SK-N-SH (cell line): ENCODE measurements around the gene CELF2. TPM values are rescaled to one million over a fixed set of nuclear protein-coding genes. Genes with fewer than 3 reads are reported as not detected.

Source experiments
- CTCF ChIA-PET: fragments of 300-600, 350-600 bp; formaldehyde crosslinking; extraction: SDS; loops from one replicate; lab custom pipeline; 2021; lab: Yijun Ruan, JAX
- POLR2A ChIA-PET: fragments of 350-600 bp; sonication (Branson Sonifier 250); formaldehyde crosslinking; extraction: SDS; loops from one replicate; lab custom pipeline; 2020; ENCODE audit warnings: antibody characterized with exemption, inconsistent platforms; lab: Yijun Ruan, JAX
- DNase-seq: peaks from one replicate; pipeline ENCODE4 v3.0.0; 2012
- H2AFZ ChIP-seq: fragments of 200-600 bp; sonication (generic); 2 replicates; pipeline ENCODE4 v1.8.1; 2016; ENCODE audit warnings: antibody characterized with exemption, mild to moderate bottlenecking, low read depth
- H3F3A ChIP-seq: fragments of 200-600 bp; sonication (generic); replicated peaks from 2 replicates; pipeline ENCODE3; 2016; ENCODE audit warnings: antibody characterized with exemption, mild to moderate bottlenecking; ENCODE audit not compliant: insufficient read depth
- H3K27ac ChIP-seq, 2 experiments: fragments of 200-500 bp in 1 of 2; fragments of 200-600 bp in 1 of 2; sonication (Bioruptor generic) in 1 of 2; sonication (generic), shearing (Covaris generic) in 1 of 2; 2 replicates each; pipeline versions ENCODE4 v1.5.1 to v1.6.1; 2014 to 2016; ENCODE audit warnings: low read depth in 2 of 2, inconsistent platforms in 1 of 2, low read length in 1 of 2, mild to moderate bottlenecking in 1 of 2, mixed read lengths in 1 of 2
- H3K27me3 ChIP-seq: fragments of 200-600 bp; sonication (generic), shearing (Covaris generic); 2 replicates; pipeline ENCODE4 v1.6.1; 2016; ENCODE audit warnings: mixed run types; ENCODE audit not compliant: insufficient read depth
- H3K36me3 ChIP-seq, 2 experiments: fragments of 200-500 bp in 1 of 2; fragments of 200-600 bp in 1 of 2; sonication (Bioruptor generic) in 1 of 2; sonication (generic) in 1 of 2; replicated peaks in 1 of 2; 2 replicates each; pipeline versions ENCODE3 to v1.5.1; 2014 to 2016; ENCODE audit warnings: low read length in 1 of 2, mild to moderate bottlenecking in 1 of 2; ENCODE audit not compliant: insufficient read depth in 2 of 2, control insufficient read depth in 1 of 2
- H3K4me1 ChIP-seq, 2 experiments: fragments of 200-500 bp in 1 of 2; fragments of 200-600 bp in 1 of 2; sonication (Bioruptor generic) in 1 of 2; sonication (generic), shearing (Covaris generic) in 1 of 2; 2 replicates each; pipeline versions ENCODE4 v1.5.1 to v1.6.1; 2014 to 2016; ENCODE audit warnings: low read depth in 1 of 2, low read length in 1 of 2, mixed run types in 1 of 2; ENCODE audit not compliant: insufficient read depth in 2 of 2, control insufficient read depth in 1 of 2
- H3K4me2 ChIP-seq: fragments of 200-600 bp; sonication (generic), shearing (Covaris generic); 2 replicates; pipeline ENCODE4 v1.6.1; 2017; ENCODE audit warnings: mixed run types
- H3K4me3 ChIP-seq, 2 experiments: fragments of 200-500 bp in 1 of 2; fragments of 200-600 bp in 1 of 2; sonication (Bioruptor generic) in 1 of 2; sonication (generic), shearing (Covaris generic) in 1 of 2; 2 replicates each; pipeline versions ENCODE4 v1.5.1 to v1.8.1; 2014 to 2016; ENCODE audit warnings: low read depth in 2 of 2, inconsistent platforms in 1 of 2, low read length in 1 of 2, mild to moderate bottlenecking in 1 of 2, mixed read lengths in 1 of 2, moderate library complexity in 1 of 2
- H3K79me2 ChIP-seq: fragments of 200-600 bp; sonication (generic); 2 replicates; pipeline ENCODE4 v1.8.1; 2017; ENCODE audit warnings: mild to moderate bottlenecking; ENCODE audit not compliant: insufficient read depth
- H3K9ac ChIP-seq: fragments of 200-600 bp; sonication (generic); 2 replicates; pipeline ENCODE4 v1.6.1; 2017; ENCODE audit warnings: mixed run types
- H3K9me2 ChIP-seq: fragments of 200-600 bp; sonication (generic); 2 replicates; pipeline ENCODE4 v1.6.1; 2017; ENCODE audit warnings: mixed run types
- H3K9me3 ChIP-seq: fragments of 200-600 bp; sonication (generic); 2 replicates; pipeline ENCODE4 v1.6.1; 2017; ENCODE audit warnings: mixed run types, mild to moderate bottlenecking, moderate library complexity
- H4K20me1 ChIP-seq: fragments of 200-600 bp; sonication (generic); 2 replicates; pipeline ENCODE4 v1.6.1; 2017; ENCODE audit warnings: mild to moderate bottlenecking, mixed run types; ENCODE audit not compliant: insufficient read depth
- ELF1 ChIP-seq: IDR thresholded peaks from 2 replicates; pipeline ENCODE4 v1.4.0; 2012
- FOXJ3 ChIP-seq: sonication (generic); formaldehyde crosslinking; IDR thresholded peaks from 2 replicates; pipeline ENCODE4 v1.5.1; 2020; ENCODE audit warnings: mild to moderate bottlenecking, missing genetic modification reagents
- FOXM1 ChIP-seq: IDR thresholded peaks from 2 replicates; pipeline ENCODE4 v1.4.0; 2012; ENCODE audit warnings: low read depth, mild to moderate bottlenecking
- MXI1 ChIP-seq: IDR thresholded peaks from 2 replicates; pipeline ENCODE4 v1.6.1; 2012; ENCODE audit warnings: mild to moderate bottlenecking, low read depth, low read length, improper control_type of control experiment
- NRF1 ChIP-seq: IDR thresholded peaks from 2 replicates; pipeline ENCODE4 v1.6.1; 2012; ENCODE audit warnings: low read depth, mild to moderate bottlenecking, low read length
- RAD21 ChIP-seq: IDR thresholded peaks from 2 replicates; pipeline ENCODE4 v1.6.1; 2012; ENCODE audit warnings: mild to moderate bottlenecking, low read length
- RCOR1 ChIP-seq: fragments of 150-350 bp; IDR thresholded peaks from 2 replicates; pipeline ENCODE4 v1.6.1; 2017; ENCODE audit warnings: antibody characterized with exemption, low read length
- RXRA ChIP-seq: IDR thresholded peaks from 2 replicates; pipeline ENCODE4 v1.4.0; 2012; ENCODE audit warnings: low read depth, mild to moderate bottlenecking, borderline replicate concordance
- TCF12 ChIP-seq: IDR thresholded peaks from 2 replicates; pipeline ENCODE4 v1.4.0; 2012
- TEAD4 ChIP-seq: IDR thresholded peaks from 2 replicates; pipeline ENCODE4 v1.4.0; 2012; ENCODE audit warnings: mild to moderate bottlenecking, borderline replicate concordance; ENCODE audit not compliant: insufficient read depth
- YY1 ChIP-seq: IDR thresholded peaks from 2 replicates; pipeline ENCODE4 v1.4.0; 2012; ENCODE audit warnings: low read depth, mild to moderate bottlenecking
- WGBS: methylation state at CpG from one replicate; pipeline ENCODE4 v1.1.6; 2017; ENCODE audit warnings: low lambda C conversion rate; 5-methylcytosine and 5-hydroxymethylcytosine counted together
- polyA plus RNA-seq, 3 experiments: library from polyadenylated mRNA; depleted of rRNA; stranded (reverse); fragments of >200 nt; gene quantifications; 2 replicates each; pipeline ENCODE4 v1.2.3, GENCODE V29; 2012
- TF ChIP-seq, protein P1 (sequence below): IDR thresholded peaks from 2 replicates; pipeline ENCODE4 v1.4.0; 2012; ENCODE audit warnings: low read depth, borderline replicate concordance
- TF ChIP-seq, protein P2 (sequence below): fragments of 200-600 bp; sonication (generic); IDR thresholded peaks from 2 replicates; pipeline ENCODE4 v1.6.1; 2017; ENCODE audit warnings: antibody characterized with exemption, mild to moderate bottlenecking, moderate library complexity
- TF ChIP-seq, protein P3 (sequence below): IDR thresholded peaks from 2 replicates; pipeline ENCODE4; 2012
- TF ChIP-seq, protein P4 (sequence below): IDR thresholded peaks from 2 replicates; pipeline ENCODE4 v1.6.1; 2012; ENCODE audit warnings: mild to moderate bottlenecking, low read depth, low read length, moderate library complexity

Gene CELF2
- polyA plus RNA-seq, 1 of the 3 experiments (the other 2 are of a cell fraction) = 0.03 TPM

DNA sequence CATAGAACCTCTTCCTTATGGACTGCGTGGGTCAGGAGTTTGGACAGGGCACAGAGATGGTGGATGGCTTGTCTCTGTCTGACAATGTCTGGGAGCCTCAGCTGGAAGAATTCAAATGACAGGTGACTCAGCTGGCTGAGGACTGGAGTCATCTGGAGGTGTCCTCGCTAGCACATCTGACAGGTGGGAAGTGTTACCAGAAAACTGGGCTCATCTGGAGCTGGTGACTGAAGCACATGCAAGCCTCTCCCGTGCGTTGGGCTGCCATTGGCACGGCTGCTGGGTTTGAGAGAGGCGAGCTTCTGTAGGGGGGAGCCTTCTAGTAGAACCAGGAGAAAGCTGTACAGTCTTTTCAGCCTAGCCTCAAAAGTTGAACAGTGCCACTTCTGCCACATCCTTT, 71.0 kb downstream of the CELF2 start (continued):
- no peak for TF ChIP-seq RXRA
- TF ChIP-seq, protein P1, sequence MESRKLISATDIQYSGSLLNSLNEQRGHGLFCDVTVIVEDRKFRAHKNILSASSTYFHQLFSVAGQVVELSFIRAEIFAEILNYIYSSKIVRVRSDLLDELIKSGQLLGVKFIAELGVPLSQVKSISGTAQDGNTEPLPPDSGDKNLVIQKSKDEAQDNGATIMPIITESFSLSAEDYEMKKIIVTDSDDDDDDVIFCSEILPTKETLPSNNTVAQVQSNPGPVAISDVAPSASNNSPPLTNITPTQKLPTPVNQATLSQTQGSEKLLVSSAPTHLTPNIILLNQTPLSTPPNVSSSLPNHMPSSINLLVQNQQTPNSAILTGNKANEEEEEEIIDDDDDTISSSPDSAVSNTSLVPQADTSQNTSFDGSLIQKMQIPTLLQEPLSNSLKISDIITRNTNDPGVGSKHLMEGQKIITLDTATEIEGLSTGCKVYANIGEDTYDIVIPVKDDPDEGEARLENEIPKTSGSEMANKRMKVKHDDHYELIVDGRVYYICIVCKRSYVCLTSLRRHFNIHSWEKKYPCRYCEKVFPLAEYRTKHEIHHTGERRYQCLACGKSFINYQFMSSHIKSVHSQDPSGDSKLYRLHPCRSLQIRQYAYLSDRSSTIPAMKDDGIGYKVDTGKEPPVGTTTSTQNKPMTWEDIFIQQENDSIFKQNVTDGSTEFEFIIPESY = no peak
- TF ChIP-seq RCOR1 = no peak

DNA sequence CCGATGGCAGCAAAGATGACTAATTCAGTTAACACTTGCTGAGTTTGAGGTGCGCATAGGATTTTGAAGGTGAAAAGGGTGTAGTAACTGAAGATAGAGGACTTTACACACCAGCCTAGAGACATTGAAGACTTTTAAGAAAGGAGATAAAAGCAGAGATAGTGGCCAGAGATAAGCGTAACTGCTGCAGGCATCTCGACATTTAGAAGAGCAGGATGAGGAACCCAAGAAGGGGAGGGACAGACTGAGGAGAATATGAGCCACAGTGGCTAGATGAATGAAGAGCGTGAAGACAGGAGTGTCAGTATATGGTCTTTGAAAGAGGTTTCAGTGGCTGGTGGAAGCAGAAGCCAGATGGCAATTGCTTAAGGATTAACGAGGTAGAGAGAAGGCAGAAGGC, 71.6 kb downstream of the CELF2 start:
- no peaks in the 10 kb centered on the region for H3F3A ChIP-seq
- H3K27ac ChIP-seq = no peak overlapping the region
- H3K4me3 ChIP-seq = no peak overlapping the region
- no peak overlapping the region for H2AFZ ChIP-seq
- TF ChIP-seq YY1 (no peak), TEAD4 (no peak), RAD21 (no peak), MXI1 (no peak)
- H4K20me1 ChIP-seq = no peaks in the 10 kb centered on the region
- no peaks in the 10 kb centered on the region for H3K9me3 ChIP-seq
- no peak overlapping the region for H3K4me2 ChIP-seq
- ChIA-PET CTCF (no interaction called here), POLR2A (no interaction called here)
- no peaks in the 10 kb centered on the region for H3K36me3 ChIP-seq
- H3K9ac ChIP-seq = no peak overlapping the region
- H3K27me3 ChIP-seq = no peaks in the 10 kb centered on the region
- H3K79me2 ChIP-seq = no peaks in the 10 kb centered on the region
- H3K9me2 ChIP-seq = no peaks in the 10 kb centered on the region
- no peak for DNase-seq
- 42% methylated on average over 6 of the region's 6 CpGs for WGBS
- no peaks in the 10 kb centered on the region for H3K4me1 ChIP-seq

DNA sequence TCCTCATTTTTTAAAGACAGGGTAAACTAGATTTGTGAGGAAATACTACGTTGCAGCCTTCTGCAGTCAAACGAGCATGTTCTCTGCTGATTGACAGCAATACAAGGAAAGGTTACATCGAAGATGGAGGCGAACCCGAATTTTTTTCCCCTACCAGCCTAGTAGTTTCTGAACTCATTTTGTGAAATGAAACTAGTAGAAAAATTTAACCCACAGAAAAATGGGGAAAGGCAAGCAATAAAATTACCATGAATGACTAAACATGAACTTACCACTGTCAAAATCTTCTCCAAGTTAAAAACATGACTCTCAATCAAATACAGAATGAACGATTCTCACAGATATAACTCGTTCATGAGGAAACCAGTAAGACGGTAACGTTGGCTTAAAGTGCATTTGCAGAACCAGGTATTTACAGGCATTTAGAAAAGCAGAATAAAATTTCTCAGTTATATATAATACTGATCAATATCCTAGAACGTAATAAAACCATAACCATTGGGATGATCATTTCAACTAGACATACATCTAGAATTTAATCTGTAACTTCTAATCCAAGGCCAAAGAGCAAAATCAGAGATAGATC, 73.9 kb downstream of the CELF2 start:
- Histone ChIP-seq H3K9me2 (no peaks in the 10 kb centered on the region), H3K9ac (no peak overlapping the region), H3K4me2 (no peak overlapping the region), H3K4me3 (no peak overlapping the region), H3K4me1 (no peaks in the 10 kb centered on the region), H3K27ac (no peak overlapping the region), H3F3A (no peaks in the 10 kb centered on the region), H3K9me3 (no peaks in the 10 kb centered on the region), H3K79me2 (no peaks in the 10 kb centered on the region), H2AFZ (no peak overlapping the region), H3K36me3 (no peaks in the 10 kb centered on the region), H3K27me3 (no peaks in the 10 kb centered on the region), H4K20me1 (no peaks in the 10 kb centered on the region)
- 30% methylated on average over 10 of the region's 10 CpGs for WGBS
- CTCF ChIA-PET = no interaction called here
- DNase-seq = no peak
- POLR2A ChIA-PET = no interaction called here
- TF ChIP-seq, protein P2, sequence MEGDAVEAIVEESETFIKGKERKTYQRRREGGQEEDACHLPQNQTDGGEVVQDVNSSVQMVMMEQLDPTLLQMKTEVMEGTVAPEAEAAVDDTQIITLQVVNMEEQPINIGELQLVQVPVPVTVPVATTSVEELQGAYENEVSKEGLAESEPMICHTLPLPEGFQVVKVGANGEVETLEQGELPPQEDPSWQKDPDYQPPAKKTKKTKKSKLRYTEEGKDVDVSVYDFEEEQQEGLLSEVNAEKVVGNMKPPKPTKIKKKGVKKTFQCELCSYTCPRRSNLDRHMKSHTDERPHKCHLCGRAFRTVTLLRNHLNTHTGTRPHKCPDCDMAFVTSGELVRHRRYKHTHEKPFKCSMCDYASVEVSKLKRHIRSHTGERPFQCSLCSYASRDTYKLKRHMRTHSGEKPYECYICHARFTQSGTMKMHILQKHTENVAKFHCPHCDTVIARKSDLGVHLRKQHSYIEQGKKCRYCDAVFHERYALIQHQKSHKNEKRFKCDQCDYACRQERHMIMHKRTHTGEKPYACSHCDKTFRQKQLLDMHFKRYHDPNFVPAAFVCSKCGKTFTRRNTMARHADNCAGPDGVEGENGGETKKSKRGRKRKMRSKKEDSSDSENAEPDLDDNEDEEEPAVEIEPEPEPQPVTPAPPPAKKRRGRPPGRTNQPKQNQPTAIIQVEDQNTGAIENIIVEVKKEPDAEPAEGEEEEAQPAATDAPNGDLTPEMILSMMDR = no peak
- TF ChIP-seq, protein P3, sequence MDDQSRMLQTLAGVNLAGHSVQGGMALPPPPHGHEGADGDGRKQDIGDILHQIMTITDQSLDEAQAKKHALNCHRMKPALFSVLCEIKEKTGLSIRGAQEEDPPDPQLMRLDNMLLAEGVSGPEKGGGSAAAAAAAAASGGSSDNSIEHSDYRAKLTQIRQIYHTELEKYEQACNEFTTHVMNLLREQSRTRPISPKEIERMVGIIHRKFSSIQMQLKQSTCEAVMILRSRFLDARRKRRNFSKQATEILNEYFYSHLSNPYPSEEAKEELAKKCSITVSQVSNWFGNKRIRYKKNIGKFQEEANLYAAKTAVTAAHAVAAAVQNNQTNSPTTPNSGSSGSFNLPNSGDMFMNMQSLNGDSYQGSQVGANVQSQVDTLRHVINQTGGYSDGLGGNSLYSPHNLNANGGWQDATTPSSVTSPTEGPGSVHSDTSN = no peak
- no peak for TF ChIP-seq RCOR1
- TF ChIP-seq, protein P4, sequence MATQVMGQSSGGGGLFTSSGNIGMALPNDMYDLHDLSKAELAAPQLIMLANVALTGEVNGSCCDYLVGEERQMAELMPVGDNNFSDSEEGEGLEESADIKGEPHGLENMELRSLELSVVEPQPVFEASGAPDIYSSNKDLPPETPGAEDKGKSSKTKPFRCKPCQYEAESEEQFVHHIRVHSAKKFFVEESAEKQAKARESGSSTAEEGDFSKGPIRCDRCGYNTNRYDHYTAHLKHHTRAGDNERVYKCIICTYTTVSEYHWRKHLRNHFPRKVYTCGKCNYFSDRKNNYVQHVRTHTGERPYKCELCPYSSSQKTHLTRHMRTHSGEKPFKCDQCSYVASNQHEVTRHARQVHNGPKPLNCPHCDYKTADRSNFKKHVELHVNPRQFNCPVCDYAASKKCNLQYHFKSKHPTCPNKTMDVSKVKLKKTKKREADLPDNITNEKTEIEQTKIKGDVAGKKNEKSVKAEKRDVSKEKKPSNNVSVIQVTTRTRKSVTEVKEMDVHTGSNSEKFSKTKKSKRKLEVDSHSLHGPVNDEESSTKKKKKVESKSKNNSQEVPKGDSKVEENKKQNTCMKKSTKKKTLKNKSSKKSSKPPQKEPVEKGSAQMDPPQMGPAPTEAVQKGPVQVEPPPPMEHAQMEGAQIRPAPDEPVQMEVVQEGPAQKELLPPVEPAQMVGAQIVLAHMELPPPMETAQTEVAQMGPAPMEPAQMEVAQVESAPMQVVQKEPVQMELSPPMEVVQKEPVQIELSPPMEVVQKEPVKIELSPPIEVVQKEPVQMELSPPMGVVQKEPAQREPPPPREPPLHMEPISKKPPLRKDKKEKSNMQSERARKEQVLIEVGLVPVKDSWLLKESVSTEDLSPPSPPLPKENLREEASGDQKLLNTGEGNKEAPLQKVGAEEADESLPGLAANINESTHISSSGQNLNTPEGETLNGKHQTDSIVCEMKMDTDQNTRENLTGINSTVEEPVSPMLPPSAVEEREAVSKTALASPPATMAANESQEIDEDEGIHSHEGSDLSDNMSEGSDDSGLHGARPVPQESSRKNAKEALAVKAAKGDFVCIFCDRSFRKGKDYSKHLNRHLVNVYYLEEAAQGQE = no peak
- no peak for TF ChIP-seq ELF1
- no peak for TF ChIP-seq FOXJ3 (CRISPR knock-in tag)
- TF ChIP-seq TCF12 = no peak
- TF ChIP-seq, protein P1 = no peak
- no peak for TF ChIP-seq TEAD4
- no peak for TF ChIP-seq FOXM1
- TF ChIP-seq MXI1 = no peak
- no peak for TF ChIP-seq NRF1
